D721Med (cell line): ENCODE measurements around the gene RBM47.
A peak's percentile ranks its signal among the peaks of the same experiment; 100 is the strongest.

Experiments used
- DNase-seq: peaks from one replicate; pipeline ENCODE4 v3.0.0; 2011; ENCODE audit warnings: low spot score; ENCODE audit not compliant: insufficient read length
- FAIRE-seq: peaks from 2 replicates; lab custom pipeline; 2011; peaks lifted over from hg19 to GRCh38; lab: Jason Lieb, UNC
- TF ChIP-seq, protein P1 (sequence below): IDR thresholded peaks from 2 replicates; pipeline ENCODE4 v1.5.1; 2012; ENCODE audit warnings: mild to moderate bottlenecking, control low read depth; ENCODE audit not compliant: insufficient read depth; ENCODE audit errors: missing control alignments

RBM47 gene

DNA sequence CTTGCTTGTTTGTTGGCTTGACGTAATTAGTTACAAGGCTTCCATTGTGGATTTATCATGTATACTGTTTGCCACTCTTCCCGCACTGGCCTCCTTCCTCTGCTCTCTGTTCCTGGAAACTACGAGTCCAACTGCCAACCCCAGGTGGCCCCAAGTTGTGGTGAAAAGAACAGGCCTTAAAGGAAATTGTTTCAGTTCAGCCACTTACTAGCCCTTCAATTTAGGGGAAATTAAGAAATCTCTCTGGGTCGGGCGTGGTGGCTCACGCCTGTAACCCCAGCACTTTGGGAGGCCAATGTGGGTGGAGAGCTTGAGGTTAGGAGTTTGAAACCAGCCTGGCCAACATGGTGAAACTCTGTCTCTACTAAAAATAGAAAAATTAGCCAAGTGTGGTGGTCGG lies 28.0 kb downstream of the RBM47 start:
- FAIRE-seq, result no peak

DNA sequence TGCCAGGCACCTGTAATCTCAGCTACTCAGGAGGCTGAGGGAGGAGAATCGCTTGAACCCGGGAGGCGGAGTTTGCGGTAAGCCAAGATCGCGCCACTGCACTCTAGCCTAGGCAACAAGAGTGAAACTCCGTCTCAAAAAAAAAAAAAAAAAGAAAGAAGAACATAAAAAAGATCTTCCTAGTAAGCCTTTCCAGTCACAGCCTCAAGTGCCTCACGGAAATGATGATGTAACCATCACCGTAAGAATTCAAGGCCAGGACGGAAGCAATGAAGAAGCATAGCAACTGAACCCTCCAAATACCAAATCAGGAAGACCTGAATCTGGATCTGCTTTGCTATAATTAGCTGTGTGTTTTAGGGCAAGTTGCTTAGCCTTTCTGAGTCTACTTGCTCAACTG lies 28.8 kb downstream of the RBM47 start:
- no peak for FAIRE-seq
- no peak for DNase-seq
- TF ChIP-seq, protein P1, sequence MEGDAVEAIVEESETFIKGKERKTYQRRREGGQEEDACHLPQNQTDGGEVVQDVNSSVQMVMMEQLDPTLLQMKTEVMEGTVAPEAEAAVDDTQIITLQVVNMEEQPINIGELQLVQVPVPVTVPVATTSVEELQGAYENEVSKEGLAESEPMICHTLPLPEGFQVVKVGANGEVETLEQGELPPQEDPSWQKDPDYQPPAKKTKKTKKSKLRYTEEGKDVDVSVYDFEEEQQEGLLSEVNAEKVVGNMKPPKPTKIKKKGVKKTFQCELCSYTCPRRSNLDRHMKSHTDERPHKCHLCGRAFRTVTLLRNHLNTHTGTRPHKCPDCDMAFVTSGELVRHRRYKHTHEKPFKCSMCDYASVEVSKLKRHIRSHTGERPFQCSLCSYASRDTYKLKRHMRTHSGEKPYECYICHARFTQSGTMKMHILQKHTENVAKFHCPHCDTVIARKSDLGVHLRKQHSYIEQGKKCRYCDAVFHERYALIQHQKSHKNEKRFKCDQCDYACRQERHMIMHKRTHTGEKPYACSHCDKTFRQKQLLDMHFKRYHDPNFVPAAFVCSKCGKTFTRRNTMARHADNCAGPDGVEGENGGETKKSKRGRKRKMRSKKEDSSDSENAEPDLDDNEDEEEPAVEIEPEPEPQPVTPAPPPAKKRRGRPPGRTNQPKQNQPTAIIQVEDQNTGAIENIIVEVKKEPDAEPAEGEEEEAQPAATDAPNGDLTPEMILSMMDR, result no peak

More for the DNA sequence above, 28.0 kb downstream of the RBM47 start:
- TF ChIP-seq, protein P1, result no peak
- no peak for DNase-seq

DNA sequence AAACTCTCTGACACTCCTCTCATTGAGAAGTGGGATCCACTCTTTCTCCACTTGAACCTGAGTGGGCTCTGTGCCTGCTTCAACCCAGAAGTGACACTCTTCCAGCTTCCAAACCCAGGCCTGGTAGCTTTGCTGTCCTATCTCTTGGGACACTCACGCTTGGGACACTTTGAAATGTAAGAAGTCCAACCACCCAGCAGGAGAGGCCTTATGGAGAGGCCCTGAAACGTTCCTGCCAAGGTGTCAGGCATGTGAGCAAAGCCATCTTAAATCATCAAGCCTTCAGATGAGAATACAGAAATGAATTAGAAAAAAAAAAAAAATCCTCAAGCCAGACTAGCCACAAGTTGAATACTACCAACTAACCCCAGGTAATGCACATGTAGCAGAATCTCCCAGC lies 30.2 kb downstream of the RBM47 start:
- TF ChIP-seq, protein P1, result no peak
- no peak for FAIRE-seq

DNA sequence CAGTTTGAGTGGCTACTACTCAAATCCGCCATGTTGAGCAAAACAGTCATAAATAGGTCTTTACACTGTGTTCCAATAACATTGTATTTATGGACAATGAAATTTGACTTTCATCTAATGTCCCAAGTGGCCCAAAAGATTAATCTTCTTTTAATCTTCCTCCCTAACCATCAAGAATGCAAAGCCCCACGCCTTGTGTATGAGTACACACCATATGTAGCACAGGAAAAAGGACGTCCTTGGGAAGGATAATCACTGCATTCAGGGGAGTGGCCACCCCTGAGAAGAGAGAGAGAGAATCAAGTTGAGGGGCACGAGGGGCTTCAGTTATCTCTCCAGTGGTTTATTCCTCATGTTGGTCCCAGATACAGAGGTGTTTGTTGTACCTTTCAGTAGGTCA lies 33.1 kb downstream of the RBM47 start:
- FAIRE-seq, result peak; percentile 96
- TF ChIP-seq, protein P1, result no peak
- DNase-seq, result no peak

More for the DNA sequence above, 30.2 kb downstream of the RBM47 start:
- no peak for DNase-seq

- TF ChIP-seq, protein P1, result no peak
- peak; percentile 32 for FAIRE-seq
Measured at GRCh38 chr4:40595981-40596380, 33.7 kb downstream of the RBM47 start.

GRCh38 chr4:40594261-40595178 lies 35.1 kb downstream of the RBM47 start:
- FAIRE-seq (peak; percentile 51), DNase-seq (no peak)
- TF ChIP-seq, protein P1, result no peak

More at GRCh38 chr4:40595981-40596380, 33.7 kb downstream of the RBM47 start:
- no peak for DNase-seq

DNA sequence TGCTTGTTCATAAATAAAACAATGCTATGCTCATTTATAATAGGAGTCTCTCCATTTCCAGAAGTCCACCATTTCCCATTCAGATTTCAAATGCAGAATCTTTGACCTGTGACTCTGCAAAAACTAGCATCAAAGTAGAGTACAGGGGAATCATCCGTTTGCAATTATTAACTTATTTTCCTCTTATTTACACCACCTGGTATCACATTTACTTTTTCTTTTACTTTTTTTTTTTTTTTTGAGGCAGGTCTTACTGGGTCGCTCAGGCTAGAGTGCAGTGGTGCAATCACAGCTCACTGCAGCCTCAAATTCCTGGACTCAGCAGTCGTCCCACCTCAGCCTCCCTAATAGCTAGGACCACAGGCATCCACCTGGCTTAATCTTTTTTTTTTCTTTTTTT lies 37.6 kb downstream of the RBM47 start:
- FAIRE-seq, result no peak
- TF ChIP-seq, protein P1, result no peak

More for the DNA sequence above, 37.6 kb downstream of the RBM47 start:
- no peak for DNase-seq
